ENCODE measurements around the gene ILKAP.

The ILKAP gene, protein sequence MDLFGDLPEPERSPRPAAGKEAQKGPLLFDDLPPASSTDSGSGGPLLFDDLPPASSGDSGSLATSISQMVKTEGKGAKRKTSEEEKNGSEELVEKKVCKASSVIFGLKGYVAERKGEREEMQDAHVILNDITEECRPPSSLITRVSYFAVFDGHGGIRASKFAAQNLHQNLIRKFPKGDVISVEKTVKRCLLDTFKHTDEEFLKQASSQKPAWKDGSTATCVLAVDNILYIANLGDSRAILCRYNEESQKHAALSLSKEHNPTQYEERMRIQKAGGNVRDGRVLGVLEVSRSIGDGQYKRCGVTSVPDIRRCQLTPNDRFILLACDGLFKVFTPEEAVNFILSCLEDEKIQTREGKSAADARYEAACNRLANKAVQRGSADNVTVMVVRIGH

GRCh38 chr2:238203094-238203972 lies at the start of gene ILKAP:
ILKAP (minus strand) TSS chr2:238203695; CDS start chr2:238203553, 142 bp downstream.
- DNase-seq (ENCODE audit: low read depth) = peak; percentile 90
- H3K4me3 ChIP-seq (ENCODE audit: low read depth, low read length) = peak within 1 kb of the TSS; percentile 87
- TF ChIP-seq CTCF (IDR thresholded peaks at IDR 0.05; ENCODE audit: low read depth, low read length) = no peak
- no peak for TF ChIP-seq MAX (IDR thresholded peaks at IDR 0.05; ENCODE audit: low read depth, low read length)
- peak; percentile 5; the same call in 1 of the 2 replicates for TF ChIP-seq MYC (IDR thresholded peaks at IDR 0.05; ENCODE audit: low read depth, low read length)
- peak; percentile 74 for TF ChIP-seq POLR2A (IDR thresholded peaks at IDR 0.05; ENCODE audit: extremely low read depth, insufficient read length)

DNA sequence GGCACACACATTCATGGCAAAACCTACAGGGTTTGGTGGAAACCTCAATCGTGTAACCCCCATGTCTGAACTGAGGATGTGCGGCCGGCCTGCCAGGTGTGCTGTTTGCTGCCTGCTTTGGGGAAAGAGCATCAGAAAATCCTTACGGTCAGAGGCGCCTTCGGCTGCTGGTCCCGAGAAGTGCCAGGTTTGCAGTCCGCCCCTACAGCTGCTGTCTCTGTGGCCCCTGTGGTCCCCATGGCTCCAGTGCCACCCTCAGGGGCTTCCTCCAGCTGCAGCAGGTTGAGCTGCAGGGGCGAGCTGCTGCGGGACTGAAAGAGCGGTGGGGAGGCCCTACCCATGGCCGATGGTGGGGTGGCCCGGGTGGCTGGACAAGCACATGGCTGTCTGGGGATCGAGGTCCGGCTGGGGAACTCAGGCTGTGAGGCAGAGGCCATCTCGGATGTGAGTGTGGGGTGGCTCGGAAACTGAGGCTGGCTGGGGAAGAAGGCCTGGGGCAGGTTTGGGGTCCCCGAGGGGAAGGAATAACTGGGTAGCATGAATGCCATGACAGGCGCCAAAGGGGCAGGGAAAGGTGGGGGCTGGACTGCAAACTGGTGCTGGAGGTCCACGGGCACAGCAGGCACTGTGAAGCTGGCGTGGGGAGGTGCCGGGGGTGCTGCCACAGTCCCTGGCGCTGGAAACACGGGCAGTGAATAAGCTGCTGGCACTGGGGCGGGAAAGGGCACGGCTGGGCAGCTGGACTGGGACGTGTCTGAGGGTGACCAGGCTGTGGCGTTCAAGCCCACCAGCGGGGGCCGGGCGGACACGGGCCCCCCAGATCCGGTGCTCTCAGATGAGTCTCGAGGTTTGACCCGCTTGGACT lies 49.5 kb upstream of the ILKAP start:
- H3K4me3 ChIP-seq (ENCODE audit: low read depth, low read length) = no peak overlapping the region
- DNase-seq (ENCODE audit: low read depth) = no peak
- TF ChIP-seq POLR2A (IDR thresholded peaks at IDR 0.05; ENCODE audit: extremely low read depth, insufficient read length) = no peak
- TF ChIP-seq CTCF (IDR thresholded peaks at IDR 0.05; ENCODE audit: low read depth, low read length) = no peak
- no peak for TF ChIP-seq MAX (IDR thresholded peaks at IDR 0.05; ENCODE audit: low read depth, low read length)
- TF ChIP-seq MYC (IDR thresholded peaks at IDR 0.05; ENCODE audit: low read depth, low read length) = no peak

- no peak for TF ChIP-seq CTCF (IDR thresholded peaks at IDR 0.05; ENCODE audit: low read depth, low read length)
- TF ChIP-seq MYC (IDR thresholded peaks at IDR 0.05; ENCODE audit: low read depth, low read length) = no peak
- no peak for TF ChIP-seq MAX (IDR thresholded peaks at IDR 0.05; ENCODE audit: low read depth, low read length)
- no peak for TF ChIP-seq POLR2A (IDR thresholded peaks at IDR 0.05; ENCODE audit: extremely low read depth, insufficient read length)
- no peak overlapping the region for H3K4me3 ChIP-seq (ENCODE audit: low read depth, low read length)
- no peak for DNase-seq (ENCODE audit: low read depth)
These were observed 48.5 kb upstream of the ILKAP start for GRCh38 chr2:238251986-238252385.

DNA sequence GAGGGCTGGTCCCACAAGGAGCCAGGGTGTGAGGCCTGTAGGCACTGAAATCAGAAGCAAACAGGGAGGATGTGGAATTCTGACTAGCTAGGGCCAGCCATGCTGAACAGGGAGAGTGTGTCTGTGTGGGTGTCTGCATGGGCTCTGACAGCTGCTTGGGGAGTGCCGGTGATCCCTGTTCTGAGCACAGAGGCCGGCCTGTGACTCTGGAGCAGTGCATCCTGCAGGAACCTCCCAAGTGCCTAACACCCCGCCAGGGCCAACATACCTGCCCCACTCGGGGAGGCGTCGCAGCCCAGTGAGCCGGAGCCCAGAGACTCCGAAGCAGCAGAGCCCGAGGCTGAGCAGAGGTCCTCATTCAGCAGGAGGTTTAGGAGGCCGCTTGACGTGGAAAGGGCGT lies 47.8 kb upstream of the ILKAP start:
- no peak overlapping the region for H3K4me3 ChIP-seq (ENCODE audit: low read depth, low read length)
- TF ChIP-seq MAX (IDR thresholded peaks at IDR 0.05; ENCODE audit: low read depth, low read length) = no peak
- TF ChIP-seq CTCF (IDR thresholded peaks at IDR 0.05; ENCODE audit: low read depth, low read length) = no peak
- no peak for TF ChIP-seq MYC (IDR thresholded peaks at IDR 0.05; ENCODE audit: low read depth, low read length)
- no peak for TF ChIP-seq POLR2A (IDR thresholded peaks at IDR 0.05; ENCODE audit: extremely low read depth, insufficient read length)
- no peak for DNase-seq (ENCODE audit: low read depth)

- no peak for DNase-seq (ENCODE audit: low read depth)
- no peak overlapping the region for H3K4me3 ChIP-seq (ENCODE audit: low read depth, low read length)
- TF ChIP-seq CTCF (IDR thresholded peaks at IDR 0.05; ENCODE audit: low read depth, low read length) (no peak), MAX (IDR thresholded peaks at IDR 0.05; ENCODE audit: low read depth, low read length) (no peak), MYC (IDR thresholded peaks at IDR 0.05; ENCODE audit: low read depth, low read length) (no peak), POLR2A (IDR thresholded peaks at IDR 0.05; ENCODE audit: extremely low read depth, insufficient read length) (no peak)
These were observed 47.4 kb upstream of the ILKAP start for GRCh38 chr2:238250896-238251295.

Measured in NB4 (cell line).